Astrocyte (in vitro differentiated cells and primary cell): ENCODE data around the gene CYP27A1. TPM values are rescaled to one million over a fixed set of nuclear protein-coding genes. Genes with fewer than 3 reads are reported as not detected.

Experiments
- DNase-seq: peaks from one replicate; pipeline ENCODE4 v3.0.0-alpha.2; 2010; ENCODE audit warnings: low read depth
- FAIRE-seq: peaks from 2 replicates; lab custom pipeline; 2011; peaks lifted over from hg19 to GRCh38; lab: Jason Lieb, UNC
- H2AFZ ChIP-seq: 2 replicates; pipeline ENCODE4 v1.6.0; 2012; ENCODE audit warnings: low read depth, low read length, inconsistent platforms
- H3K27ac ChIP-seq: 2 replicates; pipeline ENCODE4 v1.5.1; 2011; ENCODE audit warnings: low read depth, low read length, inconsistent platforms
- H3K27me3 ChIP-seq: 2 replicates; pipeline ENCODE4 v1.6.0; 2011; ENCODE audit warnings: low read length, inconsistent platforms; ENCODE audit not compliant: insufficient read depth
- H3K36me3 ChIP-seq: 2 replicates; pipeline ENCODE4 v1.5.1; 2011; ENCODE audit warnings: low read length, inconsistent platforms; ENCODE audit not compliant: insufficient read depth
- H3K4me1 ChIP-seq: 2 replicates; pipeline ENCODE4 v1.5.1; 2011; ENCODE audit warnings: low read length, inconsistent platforms; ENCODE audit not compliant: insufficient read depth
- H3K4me2 ChIP-seq: 2 replicates; pipeline ENCODE4 v1.6.0; 2012; ENCODE audit warnings: low read length, inconsistent platforms
- H3K4me3 ChIP-seq: 2 replicates; pipeline ENCODE4 v1.5.1; 2011; ENCODE audit warnings: low read depth, mild to moderate bottlenecking, low read length, inconsistent platforms; ENCODE audit not compliant: insufficient read depth
- H3K79me2 ChIP-seq: 2 replicates; pipeline ENCODE4 v1.6.0; 2012; ENCODE audit warnings: mild to moderate bottlenecking, low read length, inconsistent platforms; ENCODE audit not compliant: insufficient read depth
- H3K9ac ChIP-seq: 2 replicates; pipeline ENCODE4 v1.6.0; 2012; ENCODE audit warnings: mild to moderate bottlenecking, low read length, inconsistent platforms
- H3K9me3 ChIP-seq: 2 replicates; pipeline ENCODE4 v1.5.1; 2012; ENCODE audit warnings: low read depth, mild to moderate bottlenecking, low read length, inconsistent platforms; ENCODE audit not compliant: insufficient read depth
- H4K20me1 ChIP-seq: 2 replicates; pipeline ENCODE4 v1.6.0; 2012; ENCODE audit warnings: low read length, inconsistent platforms; ENCODE audit not compliant: insufficient read depth
- H3K27ac Mint-ChIP-seq: one replicate; pipeline ENCODE4 v1.8.0; 2021; ENCODE audit warnings: mild to moderate bottlenecking, mixed read lengths; ENCODE audit not compliant: unreplicated experiment
- H3K27me3 Mint-ChIP-seq: one replicate; pipeline ENCODE4 v1.8.0; 2021; ENCODE audit warnings: low read depth, mixed read lengths; ENCODE audit not compliant: unreplicated experiment
- H3K36me3 Mint-ChIP-seq: one replicate; pipeline ENCODE4 v1.8.0; 2021; ENCODE audit warnings: low read depth, mixed read lengths; ENCODE audit not compliant: unreplicated experiment
- H3K4me1 Mint-ChIP-seq: one replicate; pipeline ENCODE4 v1.8.0; 2021; ENCODE audit warnings: low read depth, mixed read lengths; ENCODE audit not compliant: unreplicated experiment
- H3K4me3 Mint-ChIP-seq: one replicate; pipeline ENCODE4 v1.8.0; 2021; ENCODE audit warnings: mild to moderate bottlenecking, moderate library complexity, mixed read lengths; ENCODE audit not compliant: unreplicated experiment
- H3K9me3 Mint-ChIP-seq: one replicate; pipeline ENCODE4 v1.8.0; 2021; ENCODE audit warnings: mild to moderate bottlenecking, mixed read lengths; ENCODE audit not compliant: unreplicated experiment
- CTCF ChIP-seq: IDR thresholded peaks from 2 replicates; pipeline ENCODE4 v1.5.1; 2011; ENCODE audit warnings: low read depth, mild to moderate bottlenecking, inconsistent platforms, low read length, moderate library complexity; ENCODE audit not compliant: insufficient read depth
- EZH2 ChIP-seq: IDR thresholded peaks from 2 replicates; pipeline ENCODE4 v1.6.1; 2012; ENCODE audit warnings: mild to moderate bottlenecking, low read length, inconsistent platforms; ENCODE audit not compliant: insufficient read depth
- total RNA-seq: library from RNA; stranded (reverse); gene quantifications from 2 replicates; pipeline ENCODE4 v1.2.1, GENCODE V29; 2021

CYP27A1 gene
- total RNA-seq, 1 donor from 2014 or later, result 3.9 TPM

DNA sequence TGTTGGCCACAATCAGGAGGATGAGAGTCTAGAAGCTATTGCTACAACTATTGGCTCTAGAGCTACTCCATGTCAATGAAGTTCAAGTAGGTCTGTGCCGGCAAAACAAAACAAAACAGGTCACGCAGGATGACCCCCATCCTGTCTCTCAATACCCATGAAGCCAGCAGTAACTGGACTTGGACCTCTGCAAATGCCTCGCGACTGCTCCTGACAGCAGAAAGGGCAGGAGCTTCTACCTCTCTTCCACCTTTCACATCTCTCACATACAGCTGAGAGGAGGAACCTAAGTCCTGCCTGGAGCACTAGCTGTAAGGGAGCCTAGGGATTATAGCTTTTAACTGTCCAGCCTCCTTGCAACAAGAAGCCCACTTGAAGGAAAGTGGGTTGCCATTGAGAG, 33.7 kb downstream of the CYP27A1 start:
- Mint-ChIP-seq H3K4me3 (no peak overlapping the region), H3K9me3 (peaks cover 2% of the 10 kb centered on the region), H3K36me3 (peaks cover 15% of the 10 kb centered on the region), H3K4me1 (peaks cover 3% of the 10 kb centered on the region), H3K27me3 (peaks cover 22% of the 10 kb centered on the region), H3K27ac (no peak overlapping the region)
- Histone ChIP-seq H3K27me3 (no peaks in the 10 kb centered on the region), H3K9ac (no peak overlapping the region), H3K79me2 (no peaks in the 10 kb centered on the region), H4K20me1 (no peaks in the 10 kb centered on the region), H3K36me3 (no peaks in the 10 kb centered on the region), H3K4me1 (no peaks in the 10 kb centered on the region), H3K27ac (no peak overlapping the region), H3K4me3 (no peak overlapping the region), H2AFZ (no peak overlapping the region), H3K9me3 (no peaks in the 10 kb centered on the region), H3K4me2 (no peak overlapping the region)
- FAIRE-seq, result no peak
- TF ChIP-seq EZH2 (no peak), CTCF (no peak)
- no peak for DNase-seq

DNA sequence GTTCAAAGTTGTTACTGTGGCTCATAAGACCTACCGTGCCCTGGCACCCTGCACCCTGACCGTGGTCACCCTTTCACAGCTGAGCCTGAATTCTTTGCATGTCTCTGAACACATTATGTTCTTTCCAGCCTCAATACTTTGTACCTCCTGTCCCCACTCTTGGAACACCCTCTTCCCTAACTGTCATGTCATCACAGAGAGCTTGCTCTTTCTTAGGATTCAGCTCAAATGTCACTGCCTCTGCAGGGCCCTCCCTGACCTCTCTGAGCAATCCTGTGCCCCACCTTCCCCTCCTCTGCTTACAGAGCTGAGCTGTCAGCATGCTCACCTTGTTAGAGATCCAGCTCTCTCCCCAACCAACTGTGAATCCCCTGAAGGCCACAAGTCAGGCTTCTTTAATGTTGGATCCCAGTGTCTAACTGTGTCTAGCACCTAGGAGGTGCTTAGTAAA, 34.6 kb downstream of the CYP27A1 start:
- H3K36me3 Mint-ChIP-seq, result peaks cover 15% of the 10 kb centered on the region
- Histone ChIP-seq H3K36me3 (no peaks in the 10 kb centered on the region), H3K4me3 (no peak overlapping the region), H3K27me3 (peaks cover 4% of the 10 kb centered on the region), H3K79me2 (no peaks in the 10 kb centered on the region), H3K27ac (no peak overlapping the region), H3K9me3 (no peaks in the 10 kb centered on the region), H3K4me2 (no peak overlapping the region), H3K4me1 (no peaks in the 10 kb centered on the region), H3K9ac (no peak overlapping the region), H4K20me1 (no peaks in the 10 kb centered on the region), H2AFZ (no peak overlapping the region)
- no peak overlapping the region for H3K4me3 Mint-ChIP-seq
- no peak for DNase-seq
- H3K9me3 Mint-ChIP-seq, result peaks cover 2% of the 10 kb centered on the region
- no peak for FAIRE-seq
- H3K27me3 Mint-ChIP-seq, result peaks cover 22% of the 10 kb centered on the region
- H3K27ac Mint-ChIP-seq, result no peak overlapping the region
- TF ChIP-seq CTCF (no peak), EZH2 (no peak)
- H3K4me1 Mint-ChIP-seq, result peaks cover 3% of the 10 kb centered on the region

- no peak overlapping the region for H3K4me2 ChIP-seq
- H3K36me3 ChIP-seq, result no peaks in the 10 kb centered on the region
- Mint-ChIP-seq H3K4me1 (peaks cover 3% of the 10 kb centered on the region), H3K27me3 (peaks cover 19% of the 10 kb centered on the region), H3K4me3 (no peak overlapping the region), H3K36me3 (peaks cover 7% of the 10 kb centered on the region), H3K27ac (no peak overlapping the region), H3K9me3 (no peaks in the 10 kb centered on the region)
- H3K9me3 ChIP-seq, result no peaks in the 10 kb centered on the region
- H3K4me1 ChIP-seq, result no peaks in the 10 kb centered on the region
- no peaks in the 10 kb centered on the region for H4K20me1 ChIP-seq
- H3K9ac ChIP-seq, result no peak overlapping the region
- H2AFZ ChIP-seq, result no peak overlapping the region
- no peak overlapping the region for H3K4me3 ChIP-seq
- no peaks in the 10 kb centered on the region for H3K79me2 ChIP-seq
- no peak for TF ChIP-seq EZH2
- no peak for TF ChIP-seq CTCF
- no peak for FAIRE-seq
- H3K27me3 ChIP-seq, result peaks cover 10% of the 10 kb centered on the region
- DNase-seq, result no peak
- H3K27ac ChIP-seq, result no peak overlapping the region
Observed at GRCh38 chr2:218819093-218819492, 37.1 kb downstream of the CYP27A1 start.
